GM12801 (cell line): Measurements from ENCODE around the gene CMKLR1.

Experiments used
- CTCF ChIP-seq: IDR thresholded peaks from one replicate; pipeline ENCODE4 v1.5.1; 2011; ENCODE audit warnings: control low read depth; ENCODE audit not compliant: insufficient read length; ENCODE audit errors: extremely low read depth

Gene CMKLR1

GRCh38 chr12:108369736-108370396 lies 30.8 kb upstream of the CMKLR1 start:
- TF ChIP-seq CTCF: no peak

DNA sequence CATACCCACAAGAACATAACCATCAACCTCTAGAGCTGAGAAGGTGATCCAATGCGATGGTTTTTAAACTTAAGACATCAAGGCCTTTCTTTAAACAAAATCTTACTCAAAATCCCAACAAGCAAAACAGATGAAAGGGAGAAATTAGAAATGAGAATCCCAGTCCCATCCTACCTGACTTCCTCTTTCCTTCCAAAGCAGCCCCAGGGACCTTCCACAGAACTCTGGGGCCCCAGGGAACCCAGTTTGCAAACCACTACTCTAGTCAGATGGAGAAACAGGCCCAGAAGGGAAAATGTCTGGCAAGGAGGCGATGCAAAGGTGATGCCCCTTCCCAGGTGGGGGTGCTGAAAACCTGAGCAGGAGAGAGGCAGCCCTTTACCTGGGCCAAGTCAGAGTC lies 29.0 kb upstream of the CMKLR1 start:
- TF ChIP-seq CTCF: no peak

GRCh38 chr12:108367436-108367835 lies 28.3 kb upstream of the CMKLR1 start:
- TF ChIP-seq CTCF: no peak

DNA sequence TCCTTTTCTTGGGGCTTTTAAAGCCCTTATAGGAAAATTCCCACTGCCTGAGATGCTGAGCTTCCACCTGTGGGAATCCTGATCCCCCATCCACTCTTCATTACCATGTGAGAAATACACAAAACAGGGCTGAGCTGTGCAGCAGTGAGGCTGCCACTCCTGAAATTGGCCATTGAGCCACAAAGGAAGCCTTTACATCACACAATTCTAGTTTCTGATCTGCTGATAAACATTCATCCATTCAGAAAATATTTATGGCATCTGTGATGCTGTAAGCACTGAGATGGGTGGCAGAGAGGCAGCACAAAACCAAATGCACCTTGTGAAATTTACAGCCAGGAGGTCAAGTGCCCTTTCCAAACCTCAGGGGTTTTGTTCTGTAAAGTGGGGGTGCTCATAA lies 26.2 kb upstream of the CMKLR1 start:
- no peak for TF ChIP-seq CTCF

DNA sequence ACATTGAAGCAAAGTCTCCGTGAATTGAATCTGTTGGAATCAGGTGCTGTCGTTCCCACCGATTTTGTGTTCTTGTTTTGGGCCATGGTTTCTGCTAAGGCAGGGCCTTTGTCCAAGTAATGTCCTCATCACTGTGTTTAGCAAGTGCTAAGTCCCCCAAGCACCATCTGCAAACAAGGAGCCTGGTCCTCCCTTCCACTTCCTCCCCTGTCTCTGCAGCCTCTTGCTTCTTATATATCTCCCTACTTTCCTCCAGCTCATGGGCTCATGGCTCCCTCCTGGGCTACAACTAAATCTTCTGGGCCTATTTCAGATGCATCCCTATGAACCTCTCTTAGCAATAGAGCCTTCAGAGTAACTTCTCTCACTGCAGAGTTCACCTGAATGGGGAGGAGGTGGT lies 25.8 kb upstream of the CMKLR1 start:
- TF ChIP-seq CTCF: no peak

GRCh38 chr12:108363565-108363964 lies 24.5 kb upstream of the CMKLR1 start:
- no peak for TF ChIP-seq CTCF

DNA sequence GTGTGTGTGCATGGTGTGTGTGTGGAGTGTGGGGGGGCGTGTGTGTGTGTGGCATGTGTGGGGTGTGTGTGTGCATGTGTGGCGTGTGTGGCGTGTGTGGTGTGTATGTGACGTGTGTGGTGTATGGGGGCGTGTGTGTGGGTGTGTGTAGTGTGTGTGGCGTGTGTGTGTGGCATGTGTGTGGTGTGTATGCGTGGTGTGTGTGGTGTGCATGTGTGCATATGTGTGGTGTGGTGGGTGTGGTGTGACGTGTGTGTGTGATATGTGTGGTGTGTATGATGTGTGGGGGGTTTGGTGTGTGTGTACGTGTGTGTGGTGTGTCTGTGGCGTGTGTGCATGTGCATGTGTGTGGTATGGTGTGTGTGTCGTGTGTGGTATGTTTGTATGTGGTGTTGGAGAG lies 24.1 kb upstream of the CMKLR1 start:
- no peak for TF ChIP-seq CTCF
